Testis (tissue), 3 donors: ENCODE results near the gene SNX13. TPM values are rescaled to one million over a fixed set of nuclear protein-coding genes. Genes with fewer than 3 reads are reported as not detected.

Source experiments
- DNase-seq: peaks from one replicate; pipeline ENCODE4 v3.0.0-alpha.2; 2019
- H3K27ac ChIP-seq, 2 donors: fragments of 200-600 bp; sonication (generic); one replicate each; pipeline ENCODE4 v1.5.1; 2019
- H3K27me3 ChIP-seq: fragments of 200-600 bp; sonication (generic); one replicate; pipeline ENCODE4 v1.5.1; 2019
- H3K36me3 ChIP-seq: fragments of 200-600 bp; sonication (generic); one replicate; pipeline ENCODE4 v1.5.1; 2017; ENCODE audit warnings: low read depth; ENCODE audit errors: missing control alignments
- H3K4me1 ChIP-seq: fragments of 200-600 bp; sonication (generic); one replicate; pipeline ENCODE4 v1.5.1; 2019
- H3K4me3 ChIP-seq, 2 donors: fragments of 200-600 bp; sonication (generic); one replicate each; pipeline ENCODE4 v1.5.1; 2017 to 2019
- H3K9me3 ChIP-seq: fragments of 200-600 bp; sonication (generic); one replicate; pipeline ENCODE4 v1.5.1; 2017
- CTCF ChIP-seq, 3 experiments: fragments of 450-650 bp in 2 of 3; fragments of 200-600 bp in 1 of 3; sonication (generic) in 1 of 3; IDR thresholded peaks; one replicate each; pipeline ENCODE4 v1.5.1; 2016 to 2019; ENCODE audit warnings: antibody characterized with exemption in 3 of 3, mild to moderate bottlenecking in 2 of 3, moderate library complexity in 1 of 3
- POLR2A ChIP-seq: fragments of 450-650 bp; IDR thresholded peaks from one replicate; pipeline ENCODE4 v1.6.1; 2017; ENCODE audit warnings: antibody characterized with exemption, mild to moderate bottlenecking, moderate library complexity
- WGBS, 2 donors: methylation state at CpG; one replicate each; pipeline ENCODE4 v1.1.5; 2018; 5-methylcytosine and 5-hydroxymethylcytosine counted together
- intact Hi-C: fragments of 100-400 bp; cut with DNase I; formaldehyde crosslinking; loops from one replicate; pipeline ENCODE4 v1.15.1; 2023; ENCODE audit warnings: low total_unique reads
- polyA plus RNA-seq: library from polyadenylated mRNA; stranded (reverse); fragments of 350-450 nt; fragmentation: Illumina TruSeq; extraction: RNeasy Lipid Tissue Mini Kit (QIAGEN cat#74804); gene quantifications from one replicate; pipeline ENCODE4 v1.2.3, GENCODE V29; 2014; ENCODE audit warnings: low read depth, low replicate concordance; ENCODE audit not compliant: insufficient read depth
- total RNA-seq, 2 donors: library from RNA; depleted of rRNA; stranded (reverse); fragments of >200 nt; gene quantifications; one replicate each; pipeline ENCODE4 v1.2.3, GENCODE V29; 2016

SNX13 gene
- total and polyA plus RNA-seq, 3 donors from 2014 or later, result 37.0 to 73.5 (median 61.8) TPM

GRCh38 chr7:17976952-17977351 lies 36.7 kb upstream of the SNX13 start:
- Histone ChIP-seq H3K4me3 (no peak overlapping the region), H3K27me3 (no peaks in the 10 kb centered on the region), H3K4me1 (no peaks in the 10 kb centered on the region), H3K9me3 (no peaks in the 10 kb centered on the region), H3K27ac (no peak overlapping the region), H3K36me3 (no peaks in the 10 kb centered on the region)
- 41 to 76% methylated on average over 2 of the region's 2 CpGs for whole genome bisulfite sequencing, 2 donors
- no peak for DNase-seq
- TF ChIP-seq CTCF (IDR thresholded peaks at IDR 0.05) (no peak), POLR2A (no peak)
- intact Hi-C loops, result no loop called here

GRCh38 chr7:17971411-17971810 lies 31.1 kb upstream of the SNX13 start:
- no peaks in the 10 kb centered on the region for H3K36me3 ChIP-seq
- no peaks in the 10 kb centered on the region for H3K27me3 ChIP-seq
- TF ChIP-seq POLR2A (no peak), CTCF (IDR thresholded peaks at IDR 0.05) (no peak)
- H3K9me3 ChIP-seq, result no peaks in the 10 kb centered on the region
- no peak overlapping the region for H3K27ac ChIP-seq
- DNase-seq, result no peak
- H3K4me3 ChIP-seq, result no peak overlapping the region
- WGBS, 2 donors, result 69 to 74% methylated on average over 2 of the region's 2 CpGs
- H3K4me1 ChIP-seq, result no peaks in the 10 kb centered on the region
- intact Hi-C loops, result no loop called here

- TF ChIP-seq POLR2A, result no peak
- TF ChIP-seq CTCF (IDR thresholded peaks at IDR 0.05), result no peak
- Histone ChIP-seq H3K36me3 (no peaks in the 10 kb centered on the region), H3K4me3 (no peak overlapping the region), H3K27ac (no peak overlapping the region), H3K27me3 (no peaks in the 10 kb centered on the region), H3K9me3 (no peaks in the 10 kb centered on the region), H3K4me1 (no peaks in the 10 kb centered on the region)
- intact Hi-C loops, result no loop called here
- 65 to 66% methylated on average over 5 of the region's 5 CpGs for WGBS, 2 donors
- no peak for DNase-seq
Measured at GRCh38 chr7:17968791-17969715, 28.8 kb upstream of the SNX13 start.

- no peak for DNase-seq
- Histone ChIP-seq H3K36me3 (no peaks in the 10 kb centered on the region), H3K4me3 (no peak overlapping the region), H3K4me1 (no peaks in the 10 kb centered on the region), H3K27me3 (no peaks in the 10 kb centered on the region), H3K27ac (no peak overlapping the region), H3K9me3 (no peaks in the 10 kb centered on the region)
- 73 to 82% methylated on average over 3 of the region's 3 CpGs for WGBS, 2 donors
- TF ChIP-seq POLR2A (no peak), CTCF (IDR thresholded peaks at IDR 0.05) (no peak)
- intact Hi-C loops, result no loop called here
Measured at GRCh38 chr7:17966706-17967105, 26.4 kb upstream of the SNX13 start.

- TF ChIP-seq CTCF (IDR thresholded peaks at IDR 0.05) (no peak), POLR2A (no peak)
Measured at GRCh38 chr7:17965603-17966002, 25.3 kb upstream of the SNX13 start.

More at GRCh38 chr7:17965603-17966002, 25.3 kb upstream of the SNX13 start:
- DNase-seq, result no peak
- no peaks in the 10 kb centered on the region for H3K4me1 ChIP-seq
- no peaks in the 10 kb centered on the region for H3K9me3 ChIP-seq
- no peak overlapping the region for H3K4me3 ChIP-seq
- H3K27ac ChIP-seq, result no peak overlapping the region
- H3K36me3 ChIP-seq, result no peaks in the 10 kb centered on the region
- intact Hi-C loops, result no loop called here
- H3K27me3 ChIP-seq, result no peaks in the 10 kb centered on the region
